ENCODE results near the gene KLK14.

KLK14 gene

DNA sequence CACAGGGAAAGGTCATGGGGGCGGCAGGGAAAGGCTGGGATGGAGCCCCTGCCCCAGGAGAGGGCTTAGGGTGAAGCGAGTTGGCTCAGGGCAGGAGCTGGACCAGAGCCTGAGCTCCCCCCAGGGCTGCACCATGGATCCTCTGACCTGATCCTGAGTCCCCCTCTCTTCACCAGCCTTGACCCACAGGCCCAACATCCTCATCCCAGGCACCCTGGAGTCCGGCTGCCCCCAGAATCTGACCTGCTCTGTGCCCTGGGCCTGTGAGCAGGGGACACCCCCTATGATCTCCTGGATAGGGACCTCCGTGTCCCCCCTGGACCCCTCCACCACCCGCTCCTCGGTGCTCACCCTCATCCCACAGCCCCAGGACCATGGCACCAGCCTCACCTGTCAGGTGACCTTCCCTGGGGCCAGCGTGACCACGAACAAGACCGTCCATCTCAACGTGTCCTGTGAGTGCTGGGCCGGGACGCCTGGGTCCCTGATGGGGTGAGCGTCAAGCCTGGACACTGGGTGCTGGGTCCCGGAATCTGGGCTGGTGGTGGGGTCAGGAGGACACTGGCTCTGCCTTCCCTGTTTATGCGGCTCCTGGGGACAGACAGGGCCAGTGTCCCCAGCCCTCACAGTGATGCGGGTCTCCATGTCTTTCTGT is 42.9 kb upstream of the KLK14 start:
- no peak for DNase-seq (ENCODE audit: low spot score)
- in situ Hi-C loops (cut with MboI; ENCODE audit: low pct_unique_long_range_greater_than_20kb, low sequenced_read_pairs, unreplicated experiment) = no loop called here
- TF ChIP-seq, protein P1, sequence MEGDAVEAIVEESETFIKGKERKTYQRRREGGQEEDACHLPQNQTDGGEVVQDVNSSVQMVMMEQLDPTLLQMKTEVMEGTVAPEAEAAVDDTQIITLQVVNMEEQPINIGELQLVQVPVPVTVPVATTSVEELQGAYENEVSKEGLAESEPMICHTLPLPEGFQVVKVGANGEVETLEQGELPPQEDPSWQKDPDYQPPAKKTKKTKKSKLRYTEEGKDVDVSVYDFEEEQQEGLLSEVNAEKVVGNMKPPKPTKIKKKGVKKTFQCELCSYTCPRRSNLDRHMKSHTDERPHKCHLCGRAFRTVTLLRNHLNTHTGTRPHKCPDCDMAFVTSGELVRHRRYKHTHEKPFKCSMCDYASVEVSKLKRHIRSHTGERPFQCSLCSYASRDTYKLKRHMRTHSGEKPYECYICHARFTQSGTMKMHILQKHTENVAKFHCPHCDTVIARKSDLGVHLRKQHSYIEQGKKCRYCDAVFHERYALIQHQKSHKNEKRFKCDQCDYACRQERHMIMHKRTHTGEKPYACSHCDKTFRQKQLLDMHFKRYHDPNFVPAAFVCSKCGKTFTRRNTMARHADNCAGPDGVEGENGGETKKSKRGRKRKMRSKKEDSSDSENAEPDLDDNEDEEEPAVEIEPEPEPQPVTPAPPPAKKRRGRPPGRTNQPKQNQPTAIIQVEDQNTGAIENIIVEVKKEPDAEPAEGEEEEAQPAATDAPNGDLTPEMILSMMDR (IDR thresholded peaks at IDR 0.05; ENCODE audit: extremely low read depth, insufficient read depth, missing control alignments) = no peak

DNA sequence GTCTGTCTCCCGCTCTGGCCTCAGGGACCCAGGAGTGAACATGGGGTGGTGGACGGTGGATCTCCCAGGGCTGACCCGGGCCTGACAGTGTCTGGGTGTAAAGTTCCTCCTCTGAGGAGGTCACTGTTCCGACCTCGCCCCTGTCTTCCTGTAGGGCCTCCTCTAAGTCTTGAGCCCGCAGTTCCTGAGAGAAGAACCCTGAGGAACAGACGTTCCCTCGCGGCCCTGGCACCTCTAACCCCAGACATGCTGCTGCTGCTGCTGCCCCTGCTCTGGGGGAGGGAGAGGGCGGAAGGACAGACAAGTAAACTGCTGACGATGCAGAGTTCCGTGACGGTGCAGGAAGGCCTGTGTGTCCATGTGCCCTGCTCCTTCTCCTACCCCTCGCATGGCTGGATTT is 42.0 kb upstream of the KLK14 start, which contains the start of gene SIGLEC9:
SIGLEC9 (plus strand) TSS at position 178 of the 400 bp plus-strand sequence; CDS start at position 247, 69 bp downstream.
- in situ Hi-C loops (cut with MboI; ENCODE audit: low pct_unique_long_range_greater_than_20kb, low sequenced_read_pairs, unreplicated experiment) = no loop called here
- TF ChIP-seq, protein P1 (IDR thresholded peaks at IDR 0.05; ENCODE audit: extremely low read depth, insufficient read depth, missing control alignments) = no peak
- no peak for DNase-seq (ENCODE audit: low spot score)

- no peak for DNase-seq (ENCODE audit: low spot score)
- in situ Hi-C loops (cut with MboI; ENCODE audit: low pct_unique_long_range_greater_than_20kb, low sequenced_read_pairs, unreplicated experiment) = no loop called here
- TF ChIP-seq, protein P1 (IDR thresholded peaks at IDR 0.05; ENCODE audit: extremely low read depth, insufficient read depth, missing control alignments) = no peak
These were observed 41.5 kb upstream of the KLK14 start for GRCh38 chr19:51124216-51124615.

GRCh38 chr19:51123802-51124201 is 41.1 kb upstream of the KLK14 start:
- TF ChIP-seq, protein P1 (IDR thresholded peaks at IDR 0.05; ENCODE audit: extremely low read depth, insufficient read depth, missing control alignments) = no peak
- in situ Hi-C loops (cut with MboI; ENCODE audit: low pct_unique_long_range_greater_than_20kb, low sequenced_read_pairs, unreplicated experiment) = no loop called here
- DNase-seq (ENCODE audit: low spot score) = no peak

DNA sequence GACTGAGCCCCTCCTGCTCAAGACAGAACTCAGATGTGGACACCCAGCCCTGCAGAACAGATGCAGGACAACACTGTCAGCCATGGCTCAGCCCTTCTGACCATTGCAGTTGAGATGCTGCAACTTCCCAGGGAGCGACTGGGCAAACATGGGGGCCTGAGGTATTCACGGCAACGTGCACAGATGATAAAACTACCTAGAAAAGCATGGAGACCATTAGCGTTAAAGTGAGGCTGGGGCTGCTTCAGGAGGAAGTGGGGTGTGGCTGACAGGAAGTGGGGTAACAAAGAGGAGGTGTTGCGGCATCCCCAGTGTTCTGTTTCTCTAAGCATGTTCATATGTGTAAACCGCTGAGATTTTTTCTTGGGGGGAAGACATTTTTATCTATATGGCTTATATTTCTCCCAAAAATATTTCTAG is 40.7 kb upstream of the KLK14 start:
- TF ChIP-seq, protein P1 (IDR thresholded peaks at IDR 0.05; ENCODE audit: extremely low read depth, insufficient read depth, missing control alignments) = no peak
- in situ Hi-C loops (cut with MboI; ENCODE audit: low pct_unique_long_range_greater_than_20kb, low sequenced_read_pairs, unreplicated experiment) = no loop called here
- no peak for DNase-seq (ENCODE audit: low spot score)

- in situ Hi-C loops (cut with MboI; ENCODE audit: low pct_unique_long_range_greater_than_20kb, low sequenced_read_pairs, unreplicated experiment) = no loop called here
- no peak for DNase-seq (ENCODE audit: low spot score)
- TF ChIP-seq, protein P1 (IDR thresholded peaks at IDR 0.05; ENCODE audit: extremely low read depth, insufficient read depth, missing control alignments) = no peak
These were observed 39.7 kb upstream of the KLK14 start for GRCh38 chr19:51122112-51122981.

Data from GM13977 (cell line).